SU-DHL-6 (cell line): ENCODE measurements around the gene HACL1.

Source experiments
- CTCF ChIP-seq: fragments of 200-600 bp; sonication (generic); IDR thresholded peaks from one replicate; pipeline ENCODE4 v1.5.1; 2017; ENCODE audit warnings: antibody characterized with exemption, mild to moderate bottlenecking, low read length, moderate library complexity; ENCODE audit not compliant: insufficient read depth, poor library complexity, severe bottlenecking
- EZH2phosphoT487 ChIP-seq: fragments of 200-600 bp; sonication (generic), shearing (Covaris generic); conservative IDR thresholded peaks from 2 replicates; pipeline ENCODE4 v1.6.1; 2018; ENCODE audit warnings: mild to moderate bottlenecking, antibody characterized with exemption, low read length, moderate library complexity, mixed read lengths

GRCh38 chr3:15522016-15522415, 79.4 kb downstream of the HACL1 start:
- TF ChIP-seq CTCF (no peak), EZH2phosphoT487 (no peak)
